Lung (tissue), 12 donors: Measurements from ENCODE around the gene PBXIP1. TPM values are rescaled to one million over a fixed set of nuclear protein-coding genes. Genes with fewer than 3 reads are reported as not detected.

Experiments used
- ATAC-seq: fragments of 200-7000 bp; cut with Tn5 transposase; one replicate; pipeline ENCODE4 v1.9.1; 2020; ENCODE audit warnings: moderate number of reproducible peaks; ENCODE audit not compliant: insufficient read depth, low FRiP score
- DNase-seq, 3 donors: peaks; one replicate each; pipeline ENCODE4 v3.0.0-alpha.2; 2013 to 2017
- H3K27ac ChIP-seq, 2 donors: one replicate each; pipeline ENCODE4 v1.5.1; 2013; ENCODE audit warnings: mild to moderate bottlenecking in 2 of 2, moderate library complexity in 2 of 2, control low read depth in 1 of 2, inconsistent platforms in 1 of 2, low read depth in 1 of 2, low read length in 1 of 2
- H3K27me3 ChIP-seq, 3 donors: one replicate each; pipeline ENCODE4 v1.5.1; 2013; ENCODE audit warnings: low read length in 2 of 3; ENCODE audit not compliant: control insufficient read depth in 3 of 3, insufficient read depth in 3 of 3
- H3K36me3 ChIP-seq, 4 donors: one replicate each; pipeline ENCODE4 v1.5.1; 2013; ENCODE audit warnings: low read length in 4 of 4, mild to moderate bottlenecking in 1 of 4, moderate library complexity in 1 of 4; ENCODE audit not compliant: control insufficient read depth in 4 of 4, insufficient read depth in 4 of 4
- H3K4me1 ChIP-seq, 5 donors: one replicate each; pipeline ENCODE4 v1.5.1; 2013; ENCODE audit warnings: low read length in 5 of 5, mild to moderate bottlenecking in 2 of 5, moderate library complexity in 1 of 5; ENCODE audit not compliant: control insufficient read depth in 5 of 5, insufficient read depth in 5 of 5
- H3K4me3 ChIP-seq: one replicate; pipeline ENCODE4 v1.5.1; 2013; ENCODE audit warnings: mild to moderate bottlenecking, control low read depth, moderate library complexity
- H3K9ac ChIP-seq, 2 donors: one replicate each; pipeline ENCODE4 v1.5.1; 2013; ENCODE audit warnings: low read length in 2 of 2, control low read depth in 1 of 2; ENCODE audit not compliant: insufficient read depth in 1 of 2
- H3K9me3 ChIP-seq, 4 donors: one replicate each; pipeline ENCODE4 v1.5.1; 2013; ENCODE audit warnings: low read length in 3 of 4, mild to moderate bottlenecking in 1 of 4, moderate library complexity in 1 of 4; ENCODE audit not compliant: control insufficient read depth in 4 of 4, insufficient read depth in 3 of 4
- CTCF ChIP-seq: IDR thresholded peaks from 2 replicates; pipeline ENCODE4 v1.5.1; 2012; ENCODE audit warnings: mild to moderate bottlenecking; ENCODE audit errors: control extremely low read depth, extremely low read depth
- WGBS, 2 donors: extraction: QIAGEN DNeasy Blood & Tissue Kit; methylation state at CpG; one replicate each; pipeline ENCODE4 v1.1.7; 2013; 5-methylcytosine and 5-hydroxymethylcytosine counted together
- polyA plus RNA-seq, 2 donors: library from polyadenylated mRNA; stranded (reverse); fragments of 200-250 nt; gene quantifications; one replicate each; pipeline ENCODE4 v1.2.1, GENCODE V29; 2013
- total RNA-seq, 2 donors: library from RNA; depleted of rRNA in 1 of 2; stranded (reverse); fragments of >200 nt in 1 of 2; gene quantifications; one replicate each; pipeline ENCODE4 v1.2.1, GENCODE V29; 2014 to 2021
- donor health status: control.
- donor health status: control.
- donor health status: Bipolar disorder and iron deficiency.
- donor health status: healthy.
- donor health status: DM: yes; HTN: yes; CAD: no.

Gene PBXIP1
- total and polyA plus RNA-seq, 4 donors: 32.8 to 178 (median 35.3) TPM

- H3K4me1 ChIP-seq: peaks cover 0 to 41% (median 21%) of the 10 kb centered on the region in 5 donors
- H3K36me3 ChIP-seq: peaks cover 18 to 53% (median 33%) of the 10 kb centered on the region in 4 donors
- DNase-seq (no peak), ATAC-seq (no peak)
- no peaks in the 10 kb centered on the region for H3K27me3 ChIP-seq
- WGBS, 2 donors: 88 to 91% methylated on average over 7 of the region's 7 CpGs
- H3K4me3 ChIP-seq: no peak overlapping the region
- H3K27ac ChIP-seq: no peak overlapping the region
- no peak for TF ChIP-seq CTCF
- no peak overlapping the region for H3K9ac ChIP-seq
- H3K9me3 ChIP-seq: no peaks in the 10 kb centered on the region
These were observed 10.2 kb upstream of the PBXIP1 start for GRCh38 chr1:154966111-154966510.

- DNase-seq: no peak
- no peaks in the 10 kb centered on the region for H3K27me3 ChIP-seq
- no peak overlapping the region for H3K4me3 ChIP-seq
- H3K4me1 ChIP-seq: peaks cover 5 to 31% (median 15%) of the 10 kb centered on the region in 5 donors
- H3K36me3 ChIP-seq: peaks cover 18 to 54% (median 35%) of the 10 kb centered on the region in 4 donors
- no peaks in the 10 kb centered on the region for H3K9me3 ChIP-seq
- no peak for TF ChIP-seq CTCF
- WGBS, 2 donors: 88 to 90% methylated on average over 6 of the region's 6 CpGs
- no peak overlapping the region for H3K9ac ChIP-seq
- H3K27ac ChIP-seq: no peak overlapping the region
- no peak for ATAC-seq
These were observed 8.5 kb upstream of the PBXIP1 start for GRCh38 chr1:154964359-154964758.

GRCh38 chr1:154963643-154964042, 7.7 kb upstream of the PBXIP1 start:
- H3K27me3 ChIP-seq: no peaks in the 10 kb centered on the region
- DNase-seq: no peak
- peaks cover 5 to 24% (median 9%) of the 10 kb centered on the region in 5 donors for H3K4me1 ChIP-seq
- no peak overlapping the region for H3K4me3 ChIP-seq
- no peaks in the 10 kb centered on the region for H3K9me3 ChIP-seq
- H3K36me3 ChIP-seq: peaks cover 18 to 52% (median 38%) of the 10 kb centered on the region in 4 donors
- no peak overlapping the region for H3K27ac ChIP-seq
- ATAC-seq: no peak
- no peak overlapping the region for H3K9ac ChIP-seq
- TF ChIP-seq CTCF: no peak
- 88 to 90% methylated on average over 8 of the region's 8 CpGs for WGBS, 2 donors

- no peak for DNase-seq
- Histone ChIP-seq H3K27me3 (no peaks in the 10 kb centered on the region), H3K9ac (peak overlapping the region in 1 of 2 donors; percentile 76), H3K36me3 (peaks cover 18 to 47% (median 38%) of the 10 kb centered on the region in 4 donors), H3K27ac (no peak overlapping the region), H3K9me3 (no peaks in the 10 kb centered on the region), H3K4me1 (peaks cover 5 to 22% (median 9%) of the 10 kb centered on the region in 5 donors), H3K4me3 (no peak overlapping the region)
- no peak for TF ChIP-seq CTCF
- 68 to 84% methylated on average over 6 of the region's 6 CpGs for WGBS, 2 donors
- ATAC-seq: no peak
These were observed 7.0 kb upstream of the PBXIP1 start for GRCh38 chr1:154962795-154963330.
